ENCODE measurements around the gene GCSAM. TPM values are rescaled to one million over a fixed set of nuclear protein-coding genes. Genes with fewer than 3 reads are reported as not detected.

Gene GCSAM
- polyA plus RNA-seq, 1 of the 3 experiments (the other 2 are of a cell fraction) = not detected

DNA sequence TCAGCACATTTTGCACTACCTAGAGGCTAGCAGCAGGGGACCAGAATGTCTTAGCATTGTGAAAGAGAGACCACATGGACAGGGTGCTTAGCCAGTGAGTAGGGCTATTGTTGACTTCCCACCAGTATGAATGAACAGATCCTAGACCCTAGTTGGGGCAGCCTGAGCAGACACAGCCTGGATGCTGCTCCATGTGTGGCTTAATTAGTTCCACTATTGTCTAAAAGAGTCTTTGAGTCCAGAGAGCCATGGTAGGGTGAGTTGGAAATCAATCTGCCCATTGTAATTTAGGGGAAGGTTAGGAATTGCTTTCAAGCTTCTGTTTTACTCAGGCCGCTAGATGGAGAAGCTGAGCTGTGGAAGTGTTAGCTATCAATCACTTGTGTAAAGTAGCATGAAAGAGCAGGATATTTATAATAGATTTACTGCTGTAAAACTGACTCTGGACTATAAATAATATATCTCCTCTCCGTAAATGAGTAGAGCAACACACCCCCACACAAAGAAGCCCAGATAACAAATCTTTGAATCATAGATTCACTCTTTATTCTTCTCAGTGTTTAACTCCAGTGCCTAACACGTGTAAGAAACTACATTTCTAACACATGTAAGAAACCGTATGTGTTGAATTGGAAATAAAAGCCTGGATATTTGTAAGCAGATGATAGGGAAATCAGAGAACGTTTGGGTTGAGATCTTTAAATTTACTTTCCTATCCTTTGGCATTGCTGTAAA is 4.1 kb upstream of the GCSAM start (continued):
- TF ChIP-seq, protein P1, sequence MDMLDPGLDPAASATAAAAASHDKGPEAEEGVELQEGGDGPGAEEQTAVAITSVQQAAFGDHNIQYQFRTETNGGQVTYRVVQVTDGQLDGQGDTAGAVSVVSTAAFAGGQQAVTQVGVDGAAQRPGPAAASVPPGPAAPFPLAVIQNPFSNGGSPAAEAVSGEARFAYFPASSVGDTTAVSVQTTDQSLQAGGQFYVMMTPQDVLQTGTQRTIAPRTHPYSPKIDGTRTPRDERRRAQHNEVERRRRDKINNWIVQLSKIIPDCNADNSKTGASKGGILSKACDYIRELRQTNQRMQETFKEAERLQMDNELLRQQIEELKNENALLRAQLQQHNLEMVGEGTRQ (IDR thresholded peaks at IDR 0.05; ENCODE audit: borderline replicate concordance, low read depth, low read length) = no peak
- TF ChIP-seq NRF1 (IDR thresholded peaks at IDR 0.05; ENCODE audit: low read depth, low read length) = no peak

GRCh38 chr3:112136046-112136445 is 3.0 kb upstream of the GCSAM start:
- no peak for DNase-seq
- 88% methylated on average over 1 of the region's 1 CpG for WGBS (ENCODE audit: low lambda C conversion rate)
- Histone ChIP-seq H3K27ac (ENCODE audit: low read depth in 2 of 2, low read length in 1 of 2) (no peak overlapping the region), H3K27me3 (ENCODE audit: insufficient read depth) (no peaks in the 10 kb centered on the region), H3K4me3 (ENCODE audit: low read depth in 2 of 2, low read length in 1 of 2) (no peak overlapping the region), H3K4me2 (no peak overlapping the region), H3K79me2 (ENCODE audit: insufficient read depth) (no peaks in the 10 kb centered on the region), H3K9me2 (no peaks in the 10 kb centered on the region), H3K36me3 (replicated peaks in 1 of 2; ENCODE audit: control insufficient read depth in 1 of 2, insufficient read depth in 2 of 2, low read length in 1 of 2) (no peaks in the 10 kb centered on the region), H2AFZ (ENCODE audit: low read depth) (no peak overlapping the region), H3K9ac (no peak overlapping the region), H3K4me1 (ENCODE audit: control insufficient read depth in 1 of 2, insufficient read depth in 2 of 2, low read depth in 1 of 2, low read length in 1 of 2) (peaks cover 0 to 4% of the 10 kb centered on the region in 2 experiments; a peak in 2 of 4 replicates), H3K9me3 (no peaks in the 10 kb centered on the region), H4K20me1 (ENCODE audit: insufficient read depth) (no peaks in the 10 kb centered on the region), H3F3A (replicated peaks; ENCODE audit: insufficient read depth) (no peaks in the 10 kb centered on the region)
- CTCF ChIA-PET = interaction anchor here (1.3 to 1.9 kb wide), 7 partner anchors 24 to 395 kb away, joined by 3 to 7 read pairs (median 4); no protein-coding TSS in a partner anchor
- TF ChIP-seq ELF1 (IDR thresholded peaks at IDR 0.05) (no peak), TCF12 (IDR thresholded peaks at IDR 0.05) (no peak), GATA2 (CRISPR knock-in tag; IDR thresholded peaks at IDR 0.05) (no peak), POLR2AphosphoS5 (IDR thresholded peaks at IDR 0.05; ENCODE audit: low read depth, low read length) (no peak), NFIC (IDR thresholded peaks at IDR 0.05; ENCODE audit: borderline replicate concordance) (no peak), FOSL2 (IDR thresholded peaks at IDR 0.05; ENCODE audit: borderline replicate concordance, low read depth) (no peak), RCOR1 (IDR thresholded peaks at IDR 0.05; ENCODE audit: low read length) (no peak), MXI1 (IDR thresholded peaks at IDR 0.05; ENCODE audit: low read depth, low read length) (no peak), TAF1 (IDR thresholded peaks at IDR 0.05; ENCODE audit: borderline replicate concordance, low read depth, low read length) (no peak)
- POLR2A ChIA-PET = no interaction called here

GRCh38 chr3:112134335-112135124 is 1.5 kb upstream of the GCSAM start:
- no peaks in the 10 kb centered on the region for H3K36me3 ChIP-seq (replicated peaks in 1 of 2; ENCODE audit: control insufficient read depth in 1 of 2, insufficient read depth in 2 of 2, low read length in 1 of 2)
- CTCF ChIA-PET = no interaction called here
- H3K27me3 ChIP-seq (ENCODE audit: insufficient read depth) = no peaks in the 10 kb centered on the region
- no peaks in the 10 kb centered on the region for H3K9me3 ChIP-seq
- H3F3A ChIP-seq (replicated peaks; ENCODE audit: insufficient read depth) = no peaks in the 10 kb centered on the region
- TF ChIP-seq RAD21 (IDR thresholded peaks at IDR 0.05; ENCODE audit: low read length) = no peak
- TF ChIP-seq GATA2 (CRISPR knock-in tag; IDR thresholded peaks at IDR 0.05) = peak; percentile 85
- TF ChIP-seq, protein P1 (IDR thresholded peaks at IDR 0.05; ENCODE audit: borderline replicate concordance, low read depth, low read length) = no peak
- H3K79me2 ChIP-seq (ENCODE audit: insufficient read depth) = no peaks in the 10 kb centered on the region
- 86% methylated on average over 8 of the region's 8 CpGs for WGBS (ENCODE audit: low lambda C conversion rate)
- H3K4me3 ChIP-seq (ENCODE audit: low read depth in 2 of 2, low read length in 1 of 2) = no peak overlapping the region
- H2AFZ ChIP-seq (ENCODE audit: low read depth) = no peak overlapping the region
- no peaks in the 10 kb centered on the region for H3K9me2 ChIP-seq
- H3K4me1 ChIP-seq (ENCODE audit: control insufficient read depth in 1 of 2, insufficient read depth in 2 of 2, low read depth in 1 of 2, low read length in 1 of 2) = peaks cover 0 to 4% of the 10 kb centered on the region in 2 experiments; a peak in 2 of 4 replicates
- no peak overlapping the region for H3K27ac ChIP-seq (ENCODE audit: low read depth in 2 of 2, low read length in 1 of 2)
- POLR2A ChIA-PET = no interaction called here
- no peak overlapping the region for H3K4me2 ChIP-seq
- DNase-seq = peak; percentile 13
- no peaks in the 10 kb centered on the region for H4K20me1 ChIP-seq (ENCODE audit: insufficient read depth)
- H3K9ac ChIP-seq = no peak overlapping the region

All from SK-N-SH (cell line).